IPS DF 6.9 (cell line): ENCODE data around the gene SFXN4.

Experiments
- DNase-seq: peaks from one replicate; pipeline ENCODE4 v3.0.0-alpha.2; 2013; ENCODE audit warnings: low read depth, low spot score
- H3K27ac ChIP-seq: one replicate; pipeline ENCODE4 v1.5.1; 2013; ENCODE audit warnings: low read length, control low read depth
- H3K27me3 ChIP-seq: 2 replicates; pipeline ENCODE4 v1.6.1; 2013; ENCODE audit warnings: mild to moderate bottlenecking, low read length; ENCODE audit not compliant: control insufficient read depth, insufficient read depth
- H3K36me3 ChIP-seq: 2 replicates; pipeline ENCODE4 v1.6.1; 2013; ENCODE audit warnings: low read length; ENCODE audit not compliant: control insufficient read depth, insufficient read depth
- H3K4me1 ChIP-seq: 2 replicates; pipeline ENCODE4 v1.6.1; 2013; ENCODE audit warnings: low read length; ENCODE audit not compliant: control insufficient read depth, insufficient read depth
- H3K4me3 ChIP-seq: 2 replicates; pipeline ENCODE4 v1.5.1; 2013; ENCODE audit warnings: mild to moderate bottlenecking, low read length
- H3K9me3 ChIP-seq: 2 replicates; pipeline ENCODE4 v1.6.1; 2013; ENCODE audit warnings: low read length, inconsistent platforms; ENCODE audit not compliant: control insufficient read depth, insufficient read depth
- WGBS: extraction: QIAGEN DNeasy Blood & Tissue Kit; methylation state at CpG from one replicate; pipeline ENCODE4 v1.1.7; 2013; ENCODE audit warnings: mixed read lengths, missing lambda C conversion rate; ENCODE audit not compliant: insufficient read length, insufficient coverage; 5-methylcytosine and 5-hydroxymethylcytosine counted together

The SFXN4 gene

GRCh38 chr10:119207366-119207666 lies 41.8 kb upstream of the SFXN4 start, which contains the start of gene GRK5:
Gene GRK5, plus strand, starts transcription at chr10:119207571. Its CDS starts 347 bp downstream, at chr10:119207918.
- WGBS = no CpG with 5 or more reads among the region's 34 CpGs
- Histone ChIP-seq H3K4me1 (peaks cover 1% of the 10 kb centered on the region; the same call in 1 of the 2 replicates), H3K9me3 (no peaks in the 10 kb centered on the region), H3K27ac (no peak within 1 kb of the TSS), H3K36me3 (no peaks in the 10 kb centered on the region), H3K4me3 (peak within 1 kb of the TSS; percentile 74; the same call in 1 of the 2 replicates), H3K27me3 (peaks cover 12% of the 10 kb centered on the region; the same call in 1 of the 2 replicates)
- DNase-seq = no peak

GRCh38 chr10:119206603-119207365 lies 41.3 kb upstream of the SFXN4 start:
- Histone ChIP-seq H3K27me3 (peaks cover 12% of the 10 kb centered on the region; the same call in 1 of the 2 replicates), H3K36me3 (no peaks in the 10 kb centered on the region), H3K4me1 (peaks cover 1% of the 10 kb centered on the region; the same call in 1 of the 2 replicates), H3K4me3 (peak overlapping the region; percentile 74; the same call in 1 of the 2 replicates), H3K27ac (no peak overlapping the region), H3K9me3 (no peaks in the 10 kb centered on the region)
- no CpG with 5 or more reads among the region's 97 CpGs for WGBS
- DNase-seq = no peak

DNA sequence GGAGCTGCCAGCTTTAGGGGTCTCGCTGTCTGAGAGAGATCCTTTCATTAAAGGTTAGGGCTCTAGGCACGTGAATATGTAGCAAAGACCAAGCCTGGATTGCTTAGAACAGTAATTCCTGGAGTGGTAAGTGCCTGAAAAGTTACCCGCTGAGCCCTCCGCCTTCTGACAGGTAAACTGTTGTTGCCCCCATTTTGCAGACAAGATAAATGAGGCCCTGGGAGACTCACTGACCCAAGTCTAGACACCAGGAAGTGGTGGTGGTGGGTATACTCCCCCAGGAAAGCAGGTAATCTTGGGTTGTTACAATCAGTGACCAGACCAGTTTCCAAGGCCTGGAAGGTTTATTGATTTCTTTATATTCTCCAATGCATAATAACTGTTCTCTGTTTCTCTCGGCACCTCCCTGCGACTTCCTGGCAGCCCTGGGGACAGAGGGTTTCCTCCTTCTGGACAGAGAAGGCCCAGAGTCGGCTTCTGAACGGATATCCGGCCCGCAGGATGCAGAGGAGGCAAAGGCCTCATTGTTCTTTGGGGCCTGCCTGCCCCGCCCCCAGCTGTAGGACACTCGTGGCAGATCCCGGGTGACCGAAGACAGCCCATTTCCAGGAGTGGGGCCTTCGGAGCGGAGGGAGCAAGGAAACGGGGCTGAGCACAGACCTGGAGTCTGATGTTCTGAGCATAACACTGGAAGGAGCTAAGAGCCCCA lies 40.5 kb upstream of the SFXN4 start:
- peaks cover 1% of the 10 kb centered on the region; the same call in 1 of the 2 replicates for H3K4me1 ChIP-seq
- no peaks in the 10 kb centered on the region for H3K9me3 ChIP-seq
- H3K27ac ChIP-seq = no peak overlapping the region
- DNase-seq = no peak
- peaks cover 12% of the 10 kb centered on the region; the same call in 1 of the 2 replicates for H3K27me3 ChIP-seq
- no CpG with 5 or more reads among the region's 17 CpGs for WGBS
- H3K36me3 ChIP-seq = no peaks in the 10 kb centered on the region
- H3K4me3 ChIP-seq = no peak overlapping the region

GRCh38 chr10:119203006-119203405 lies 37.5 kb upstream of the SFXN4 start:
- WGBS = no CpG with 5 or more reads among the region's 4 CpGs
- no peak for DNase-seq
- H3K4me1 ChIP-seq = no peaks in the 10 kb centered on the region
- H3K36me3 ChIP-seq = no peaks in the 10 kb centered on the region
- no peaks in the 10 kb centered on the region for H3K9me3 ChIP-seq
- peaks cover 1% of the 10 kb centered on the region; the same call in 1 of the 2 replicates for H3K27me3 ChIP-seq
- no peak overlapping the region for H3K27ac ChIP-seq
- no peak overlapping the region for H3K4me3 ChIP-seq

GRCh38 chr10:119201233-119201632 lies 35.7 kb upstream of the SFXN4 start:
- Histone ChIP-seq H3K4me1 (no peaks in the 10 kb centered on the region), H3K27me3 (no peaks in the 10 kb centered on the region), H3K9me3 (no peaks in the 10 kb centered on the region), H3K27ac (no peak overlapping the region), H3K36me3 (no peaks in the 10 kb centered on the region), H3K4me3 (no peak overlapping the region)
- DNase-seq = no peak
- WGBS = no CpG with 5 or more reads among the region's 1 CpG

DNA sequence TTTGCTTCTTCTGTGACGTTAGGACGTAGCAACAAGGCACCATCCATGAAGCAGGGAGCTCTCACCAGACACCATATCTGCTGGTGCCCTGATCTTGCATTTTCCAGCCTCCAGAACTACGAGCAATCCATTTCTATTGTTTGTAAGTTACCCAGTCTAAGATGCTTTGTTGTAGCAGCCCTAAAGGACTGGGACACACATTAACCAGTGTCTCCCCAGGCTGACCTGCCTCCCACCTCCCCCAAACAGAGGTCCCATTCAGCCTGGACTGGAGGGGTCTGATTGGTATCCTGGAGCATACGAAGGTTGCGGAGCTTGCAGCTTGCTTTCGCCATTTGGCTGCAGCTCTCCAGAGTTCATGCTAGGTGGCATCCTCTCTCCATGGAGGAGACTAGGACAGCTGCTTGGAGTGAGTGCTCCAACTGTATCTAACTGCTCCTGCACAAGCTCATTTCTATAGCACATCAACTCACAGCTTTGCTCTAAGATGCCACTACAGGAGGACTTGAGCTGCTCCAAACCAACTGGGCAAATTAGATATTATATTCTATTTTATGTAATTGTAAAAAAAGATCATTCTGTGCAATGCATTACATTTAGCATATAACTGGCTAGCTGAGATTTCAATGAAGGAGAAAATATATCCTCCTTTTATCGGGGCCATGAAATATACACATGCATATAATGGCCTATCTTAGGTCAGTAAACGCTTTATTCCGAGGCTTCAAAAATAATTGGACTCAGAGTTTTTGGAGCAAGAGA lies 33.9 kb upstream of the SFXN4 start:
- H3K9me3 ChIP-seq = no peaks in the 10 kb centered on the region
- no peak overlapping the region for H3K27ac ChIP-seq
- H3K27me3 ChIP-seq = no peaks in the 10 kb centered on the region
- no peaks in the 10 kb centered on the region for H3K36me3 ChIP-seq
- no CpG with 5 or more reads among the region's 9 CpGs for WGBS
- DNase-seq = no peak
- H3K4me1 ChIP-seq = no peaks in the 10 kb centered on the region
- no peak overlapping the region for H3K4me3 ChIP-seq

- no peaks in the 10 kb centered on the region for H3K4me1 ChIP-seq
- no peak overlapping the region for H3K27ac ChIP-seq
- H3K27me3 ChIP-seq = no peaks in the 10 kb centered on the region
- H3K4me3 ChIP-seq = no peak overlapping the region
- DNase-seq = no peak
- no peaks in the 10 kb centered on the region for H3K36me3 ChIP-seq
- no CpG with 5 or more reads among the region's 7 CpGs for WGBS
- no peaks in the 10 kb centered on the region for H3K9me3 ChIP-seq
These were observed 32.9 kb upstream of the SFXN4 start for GRCh38 chr10:119198438-119198837.

GRCh38 chr10:119197921-119198320 lies 32.4 kb upstream of the SFXN4 start:
- no peak for DNase-seq
- H3K9me3 ChIP-seq = no peaks in the 10 kb centered on the region
- H3K4me3 ChIP-seq = no peak overlapping the region
- no CpG with 5 or more reads among the region's 4 CpGs for WGBS
- no peaks in the 10 kb centered on the region for H3K4me1 ChIP-seq
- no peak overlapping the region for H3K27ac ChIP-seq
- no peaks in the 10 kb centered on the region for H3K27me3 ChIP-seq
- H3K36me3 ChIP-seq = no peaks in the 10 kb centered on the region

GRCh38 chr10:119191881-119192280 lies 26.4 kb upstream of the SFXN4 start:
- WGBS = no CpG with 5 or more reads among the region's 4 CpGs
- no peaks in the 10 kb centered on the region for H3K27me3 ChIP-seq
- H3K9me3 ChIP-seq = no peaks in the 10 kb centered on the region
- no peaks in the 10 kb centered on the region for H3K4me1 ChIP-seq
- H3K36me3 ChIP-seq = no peaks in the 10 kb centered on the region
- H3K4me3 ChIP-seq = no peak overlapping the region
- DNase-seq = no peak
- no peak overlapping the region for H3K27ac ChIP-seq
